Pulmonary artery endothelial cell (primary cell): ENCODE measurements around the gene PMVK. TPM values are rescaled to one million over a fixed set of nuclear protein-coding genes. Genes with fewer than 3 reads are reported as not detected.
"Not testable (repeated sequence)": the region's sequence is repeated elsewhere in the genome, so short reads cannot be mapped to it uniquely, and the experiment has no call there.

Experiments
- DNase-seq: peaks from one replicate; pipeline ENCODE4 v3.0.0-alpha.2; 2011; ENCODE audit warnings: low read depth, low spot score
- total RNA-seq: library from RNA; depleted of rRNA; stranded (reverse); fragments of >200 nt; gene quantifications from 2 replicates; pipeline ENCODE4 v1.2.3, GENCODE V29; 2014

The PMVK gene
- 13.9 and 17.6 TPM in 2 replicates for total RNA-seq

DNA sequence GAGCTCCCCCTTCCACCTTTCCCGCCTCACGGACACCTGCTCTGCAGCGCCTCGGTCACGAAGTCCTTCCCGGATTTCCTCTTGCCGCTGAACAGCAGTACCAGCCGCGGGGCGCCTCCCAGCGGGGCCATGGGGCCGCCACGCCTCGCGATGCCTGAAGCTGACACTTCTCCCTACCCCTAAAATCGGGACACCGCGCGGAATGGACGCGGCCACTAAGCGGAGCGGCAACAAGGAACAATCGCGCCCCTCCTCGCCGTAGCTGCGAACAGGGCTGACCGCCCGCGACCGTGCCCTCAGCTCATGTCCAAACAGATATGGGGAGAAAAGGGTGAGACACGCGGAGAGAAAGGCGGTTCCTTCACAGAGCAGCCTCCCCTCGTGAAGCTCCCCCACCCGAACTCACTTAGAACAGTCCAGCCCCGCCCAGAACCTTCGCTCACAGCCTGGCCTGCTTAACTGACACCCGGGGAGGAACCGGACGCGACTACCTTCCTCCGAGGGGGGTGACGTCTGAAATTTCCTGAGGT, at the start of gene PMVK:
PMVK (minus strand) TSS at position 165 of the 530 bp plus-strand sequence; CDS start at position 131, 34 bp downstream.
- DNase-seq: peak; percentile 89

DNA sequence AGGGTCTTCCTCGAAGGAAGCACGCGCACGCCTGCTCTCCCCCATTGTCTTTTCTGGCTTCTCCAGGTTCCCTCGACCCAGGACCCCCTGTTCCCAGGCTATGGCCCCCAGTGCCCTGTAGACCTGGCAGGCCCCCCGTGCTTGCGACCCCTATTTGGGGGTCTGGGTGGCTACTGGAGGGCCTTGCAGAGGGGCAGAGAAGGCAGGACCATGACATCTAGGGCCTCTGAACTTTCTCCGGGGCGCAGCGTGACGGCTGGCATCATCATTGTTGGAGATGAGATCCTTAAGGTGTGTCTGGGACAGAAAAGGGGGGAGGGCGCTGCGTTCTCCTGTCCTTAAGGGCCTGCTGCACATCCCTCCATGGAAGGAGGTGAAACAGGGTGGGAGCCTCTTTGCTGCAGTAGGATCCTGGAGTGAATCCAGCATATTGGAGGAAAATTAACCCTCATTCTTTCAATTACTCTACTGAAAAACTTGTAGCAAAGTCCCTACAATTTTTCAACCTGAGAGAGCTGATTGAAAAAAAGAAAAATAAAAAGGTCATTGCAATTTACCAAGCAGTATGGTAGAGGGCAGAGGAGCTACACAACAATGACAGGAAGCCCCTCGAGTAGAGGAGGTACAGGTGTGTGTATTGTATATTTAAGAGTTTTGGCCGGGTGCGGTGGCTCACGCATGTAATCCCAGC, 47.4 kb upstream of the PMVK start:
- DNase-seq: no peak

DNA sequence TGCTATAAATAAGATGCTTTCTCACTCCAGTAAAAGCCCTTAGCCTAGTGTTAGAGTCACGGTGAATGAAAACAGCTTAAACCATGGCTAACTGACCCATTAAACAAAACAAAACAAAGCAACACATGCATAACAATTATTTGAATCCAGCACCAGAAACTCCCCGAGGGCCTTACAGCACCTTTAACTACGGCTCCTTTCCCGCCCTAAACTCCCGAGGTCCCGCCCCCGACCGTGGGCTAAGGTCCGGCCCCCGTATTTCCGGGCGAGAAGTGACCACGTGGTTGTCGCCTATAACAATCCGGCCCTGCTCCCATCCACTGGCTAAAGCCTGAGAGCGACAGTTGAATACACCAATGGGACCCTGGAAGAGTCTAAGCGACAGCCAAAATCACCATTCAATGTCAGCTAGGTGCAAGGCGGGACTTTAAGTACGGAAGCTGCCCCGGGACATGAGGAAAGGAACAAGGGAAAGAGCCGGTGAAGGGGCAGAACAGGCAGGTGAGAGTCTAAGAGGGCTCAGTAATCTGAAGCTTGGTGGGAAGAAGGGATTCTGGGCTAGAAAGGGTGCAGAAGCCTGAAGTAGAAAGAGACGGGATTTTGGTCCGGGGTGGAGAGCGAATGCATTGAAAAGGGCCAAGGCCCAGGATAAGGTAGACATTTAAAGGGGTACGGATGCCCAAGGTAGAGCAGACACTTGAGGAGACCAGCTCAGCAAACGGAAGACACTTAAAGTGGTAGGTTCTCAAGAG, 46.6 kb upstream of the PMVK start, which contains the start of gene FLAD1:
FLAD1 (plus strand) TSS at position 448 of the 752 bp plus-strand sequence. CDS start 351 bp downstream, outside the sequence.
- DNase-seq: peak; percentile 99

DNA sequence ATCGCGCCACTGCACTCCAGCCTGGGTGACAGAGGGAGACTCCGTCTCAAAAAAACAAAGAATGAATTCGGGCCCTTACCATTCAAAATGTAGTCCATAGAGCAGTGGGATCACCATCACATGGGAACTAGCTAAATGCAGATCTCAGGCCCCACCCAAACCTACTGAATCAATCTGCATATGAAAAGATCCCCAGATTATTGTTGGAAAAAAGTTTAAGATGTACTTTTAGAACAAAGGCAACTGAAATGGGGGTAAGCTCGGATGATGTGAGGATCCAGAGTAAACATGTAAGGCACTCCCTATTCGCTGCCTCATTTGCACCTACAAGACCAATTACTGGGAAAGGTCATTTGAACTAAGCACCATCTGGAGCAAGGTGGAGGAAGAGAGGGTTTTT, 45.8 kb upstream of the PMVK start:
- DNase-seq: no peak

DNA sequence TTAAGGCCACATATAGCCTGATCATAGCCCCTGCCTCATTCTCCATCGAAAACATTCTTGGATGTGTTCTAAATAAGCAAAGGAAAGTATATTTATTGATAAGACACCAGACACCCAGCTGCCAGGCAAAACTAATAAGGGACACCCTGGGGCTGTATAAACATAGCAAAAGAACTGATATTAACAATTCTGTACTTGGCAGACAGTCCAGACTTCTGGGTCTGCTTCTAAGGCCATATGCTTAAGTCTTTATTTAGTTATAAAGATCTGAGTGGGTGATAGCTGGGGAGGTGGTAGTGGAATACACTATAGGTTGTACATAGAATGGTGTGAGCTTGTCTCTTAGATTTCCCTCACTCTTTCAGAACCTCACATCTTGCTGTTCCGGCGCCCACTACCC, 41.8 kb upstream of the PMVK start:
- no peak for DNase-seq

DNA sequence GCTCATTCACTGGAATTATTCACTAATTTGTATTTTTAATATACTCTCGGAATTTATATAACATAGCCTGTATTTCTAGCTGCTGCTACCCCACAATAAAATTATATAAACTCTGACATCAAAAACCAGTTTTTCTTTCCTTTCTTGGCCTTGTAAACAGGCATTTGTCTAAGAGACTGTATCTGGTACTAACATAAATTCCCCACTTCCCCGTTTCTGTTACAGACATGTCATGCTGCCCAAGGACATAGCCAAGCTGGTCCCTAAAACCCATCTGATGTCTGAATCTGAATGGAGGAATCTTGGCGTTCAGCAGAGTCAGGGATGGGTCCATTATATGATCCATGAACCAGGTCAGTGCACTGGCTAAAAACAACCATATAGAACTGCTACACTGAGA, 41.2 kb upstream of the PMVK start:
- DNase-seq: not testable (repeated sequence)

DNA sequence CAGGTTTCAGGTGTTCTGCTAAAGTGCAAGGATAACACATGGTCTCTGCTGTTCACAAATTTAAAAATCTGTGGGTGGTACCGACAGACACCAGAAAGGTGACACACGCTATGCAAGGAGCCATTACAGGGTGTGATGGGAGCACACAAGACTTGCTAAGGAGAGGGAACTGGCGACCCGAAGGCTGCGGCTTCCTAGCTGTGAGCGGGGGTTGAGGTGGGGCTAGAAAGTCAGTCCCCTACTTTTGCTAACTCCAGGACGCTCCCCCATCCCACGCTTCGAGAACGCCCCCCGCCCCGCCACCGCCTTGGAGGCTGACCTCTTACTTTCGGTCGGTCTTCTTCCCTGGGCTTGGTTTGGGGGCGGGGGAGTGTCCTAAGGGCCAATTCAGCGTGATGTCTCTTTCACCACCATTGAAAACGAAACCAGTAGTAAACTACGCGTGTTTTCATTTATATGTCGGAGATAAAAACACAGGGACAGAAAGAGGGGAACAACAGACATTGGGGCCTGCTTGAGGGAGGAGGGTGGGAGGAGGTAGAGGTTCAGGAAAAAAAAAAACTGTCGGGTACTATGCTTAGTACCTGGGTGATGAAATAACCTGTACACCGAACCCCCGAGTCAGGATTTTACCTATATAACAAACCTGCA, 39.0 kb upstream of the PMVK start:
- no peak for DNase-seq

DNA sequence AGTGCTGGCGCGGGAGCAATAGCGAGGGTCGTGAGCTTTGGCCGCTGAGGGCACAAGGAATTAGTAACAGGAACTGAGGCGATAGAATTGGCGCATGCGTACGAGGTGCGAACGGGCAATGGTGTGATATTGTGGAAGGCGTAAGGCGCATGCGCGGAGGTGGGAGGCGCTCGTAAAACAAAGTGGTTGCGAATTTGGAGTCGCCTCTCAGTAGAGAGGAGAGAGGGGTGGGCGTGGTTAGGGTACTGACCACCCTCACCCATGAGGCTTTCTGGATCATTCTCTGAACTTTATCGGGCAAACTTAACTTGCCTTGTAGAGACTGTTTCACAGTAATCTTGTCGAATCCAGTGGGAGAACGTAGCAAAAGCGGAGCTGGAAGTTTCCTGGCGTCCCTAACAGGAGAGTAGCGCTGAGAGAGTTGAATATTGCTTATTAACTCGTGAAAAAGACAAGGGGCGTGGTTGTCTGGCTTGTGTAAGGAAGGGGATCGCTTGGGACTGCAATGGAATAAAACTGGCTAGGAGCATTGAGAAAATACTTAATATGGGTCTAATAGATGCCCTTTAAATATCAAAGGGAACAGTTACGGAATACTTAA, 38.4 kb upstream of the PMVK start:
- DNase-seq: peak; percentile 76

DNA sequence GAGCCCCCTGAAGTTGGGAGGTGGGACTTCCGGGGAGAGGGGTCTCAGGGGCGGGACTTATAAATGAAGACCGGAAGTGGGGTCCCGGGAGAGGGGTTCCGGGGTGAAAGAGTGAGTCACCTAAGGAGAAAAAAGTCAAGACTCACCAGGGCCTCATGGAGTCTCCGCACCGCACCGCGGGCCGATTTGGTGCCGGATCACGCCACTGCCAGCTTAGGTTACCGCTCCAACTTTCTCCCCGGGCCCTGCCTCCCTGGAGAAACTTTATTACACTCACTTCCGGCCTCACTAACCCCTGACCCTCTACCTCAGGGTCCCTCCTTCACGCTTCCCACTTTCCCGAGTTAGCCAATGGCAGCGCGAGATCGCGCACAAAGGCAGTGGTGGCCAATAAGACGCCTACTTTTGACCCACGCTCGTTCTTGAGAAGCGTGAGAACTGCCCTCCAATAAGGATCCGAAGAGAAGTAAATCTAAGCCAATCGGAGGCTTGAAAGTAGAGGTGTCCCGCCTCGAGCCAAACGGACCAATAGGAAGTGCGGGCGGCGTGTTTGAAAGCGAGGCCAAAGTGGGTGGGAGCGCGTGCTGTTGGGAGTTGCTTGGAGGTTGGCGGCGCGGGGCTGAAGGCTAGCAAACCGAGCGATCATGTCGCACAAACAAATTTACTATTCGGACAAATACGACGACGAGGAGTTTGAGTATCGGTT, 37.7 kb upstream of the PMVK start, which contains the start of gene CKS1B:
CKS1B (plus strand) TSS at position 580 of the 706 bp plus-strand sequence; CDS start at position 645, 65 bp downstream.
- DNase-seq: peak; percentile 99

DNA sequence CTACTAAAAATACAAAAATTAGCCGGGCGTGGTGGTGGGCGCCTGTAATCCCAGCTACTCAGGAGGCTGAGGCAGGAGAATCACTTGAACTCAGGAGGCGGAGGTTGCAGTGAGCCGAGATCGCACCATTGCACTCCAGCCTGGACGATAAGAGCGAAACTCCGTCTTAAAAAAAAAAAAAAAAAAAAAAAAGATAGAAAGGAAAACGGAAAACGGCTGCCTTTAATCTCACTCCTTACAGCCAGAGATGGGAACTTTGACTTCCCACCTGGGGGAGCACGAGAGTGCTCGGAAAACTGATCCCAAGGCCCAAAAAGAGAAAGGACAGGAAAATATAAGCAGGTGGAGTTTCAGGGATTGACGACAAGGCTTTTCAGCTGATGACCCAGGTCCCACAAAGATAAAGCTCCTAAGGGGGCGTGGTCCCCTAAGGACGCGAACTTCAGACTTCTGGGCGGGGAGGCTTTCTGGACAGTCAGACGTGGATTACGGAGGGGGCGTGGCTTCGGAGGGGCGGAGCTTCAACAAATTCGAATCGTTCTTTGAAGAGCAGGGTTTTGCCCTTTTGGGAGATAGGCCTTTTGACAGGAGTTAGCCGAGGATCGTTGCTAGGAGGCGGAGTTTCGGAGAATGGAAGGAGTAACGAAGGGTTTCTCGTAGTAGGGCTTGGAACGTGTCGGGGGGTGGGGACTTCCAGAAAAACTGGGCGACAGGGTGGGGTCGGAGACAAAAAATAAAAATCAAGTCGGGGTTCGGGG, 37.0 kb upstream of the PMVK start:
- peak; percentile 96 for DNase-seq

DNA sequence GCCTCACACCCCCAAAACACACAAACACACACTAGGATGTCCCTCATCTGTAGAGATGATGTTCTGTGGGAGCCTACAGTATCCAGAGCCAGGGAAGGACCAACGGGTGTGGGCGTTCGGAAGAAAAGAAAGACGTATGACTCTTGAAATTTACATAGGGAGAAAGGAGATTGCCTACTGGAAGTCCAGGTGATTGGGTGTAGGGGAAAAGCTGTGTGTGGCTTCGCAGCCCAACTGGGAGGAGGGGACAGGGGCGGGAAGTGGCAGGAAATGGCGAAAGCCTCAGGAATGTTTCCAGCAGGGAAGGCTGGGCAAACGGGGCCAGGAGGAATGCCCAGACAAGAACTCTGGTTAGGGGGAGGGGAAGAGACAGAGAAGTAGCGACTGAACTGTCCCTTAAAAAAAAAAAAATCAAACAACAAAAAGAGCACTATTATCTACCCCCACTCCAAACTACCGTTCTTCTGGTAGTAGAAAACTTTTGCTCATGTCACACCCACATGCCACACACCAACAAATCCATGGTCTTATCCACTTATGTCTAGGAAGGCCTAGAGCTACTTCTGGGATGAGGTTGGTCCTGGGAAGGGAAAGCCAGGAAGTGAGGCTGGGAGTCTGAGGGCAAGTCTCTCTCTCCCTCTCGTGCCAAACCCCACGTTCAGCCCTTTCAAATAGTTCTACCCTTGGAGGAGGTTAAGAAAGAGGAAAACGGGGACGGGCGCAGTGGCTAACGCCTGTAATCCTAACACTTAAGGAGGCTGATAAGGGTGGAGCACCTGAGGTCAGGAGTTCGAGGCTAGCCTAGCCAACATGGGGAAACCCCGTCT, 36.2 kb upstream of the PMVK start:
- DNase-seq: peak; percentile 92

DNA sequence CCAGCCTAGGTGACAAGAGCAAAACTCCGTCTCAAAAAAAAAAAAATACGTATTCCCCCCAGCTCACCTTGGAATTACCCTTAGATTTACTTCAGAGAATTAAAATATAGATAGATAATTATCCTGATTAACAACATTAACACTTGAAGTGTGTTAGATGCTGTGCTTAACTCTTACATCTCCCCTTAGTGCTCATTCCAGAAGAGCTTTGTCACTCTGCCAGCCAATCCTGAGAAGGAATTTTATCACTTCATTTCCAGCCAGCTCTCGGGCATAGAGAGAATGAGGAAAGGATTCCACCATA, 35.6 kb upstream of the PMVK start:
- DNase-seq: peak; percentile 47

DNA sequence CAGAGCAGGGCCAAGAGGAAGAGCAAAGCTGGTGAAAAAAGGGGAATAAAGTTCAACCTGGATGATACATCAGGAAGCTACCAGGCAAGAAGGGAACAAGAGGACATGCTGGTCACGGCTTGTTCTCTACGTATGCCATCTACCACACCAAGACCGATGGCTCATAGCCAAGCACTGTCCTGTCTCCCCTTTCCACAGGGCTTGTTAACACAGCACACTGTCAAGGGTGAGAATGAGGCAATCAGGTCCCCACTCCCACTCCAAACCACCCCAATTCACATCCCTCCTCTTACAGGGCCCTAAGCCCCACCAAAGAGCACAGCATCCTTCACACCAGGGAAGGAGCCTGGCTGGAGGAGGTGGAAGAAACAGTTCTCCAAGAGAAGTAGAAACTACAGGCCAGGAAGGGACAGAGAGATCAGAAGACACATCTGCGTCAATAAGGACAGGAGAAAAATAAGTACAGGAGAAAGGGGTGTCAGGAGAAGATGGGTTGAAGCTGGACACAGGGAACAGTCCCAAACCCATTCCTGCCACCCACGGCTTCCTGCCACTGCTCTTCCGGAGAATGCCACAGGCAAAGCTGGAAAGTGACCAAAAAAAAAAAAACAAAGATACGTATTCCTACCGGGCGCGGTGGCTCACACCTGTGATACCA, 35.0 kb upstream of the PMVK start:
- no peak for DNase-seq

DNA sequence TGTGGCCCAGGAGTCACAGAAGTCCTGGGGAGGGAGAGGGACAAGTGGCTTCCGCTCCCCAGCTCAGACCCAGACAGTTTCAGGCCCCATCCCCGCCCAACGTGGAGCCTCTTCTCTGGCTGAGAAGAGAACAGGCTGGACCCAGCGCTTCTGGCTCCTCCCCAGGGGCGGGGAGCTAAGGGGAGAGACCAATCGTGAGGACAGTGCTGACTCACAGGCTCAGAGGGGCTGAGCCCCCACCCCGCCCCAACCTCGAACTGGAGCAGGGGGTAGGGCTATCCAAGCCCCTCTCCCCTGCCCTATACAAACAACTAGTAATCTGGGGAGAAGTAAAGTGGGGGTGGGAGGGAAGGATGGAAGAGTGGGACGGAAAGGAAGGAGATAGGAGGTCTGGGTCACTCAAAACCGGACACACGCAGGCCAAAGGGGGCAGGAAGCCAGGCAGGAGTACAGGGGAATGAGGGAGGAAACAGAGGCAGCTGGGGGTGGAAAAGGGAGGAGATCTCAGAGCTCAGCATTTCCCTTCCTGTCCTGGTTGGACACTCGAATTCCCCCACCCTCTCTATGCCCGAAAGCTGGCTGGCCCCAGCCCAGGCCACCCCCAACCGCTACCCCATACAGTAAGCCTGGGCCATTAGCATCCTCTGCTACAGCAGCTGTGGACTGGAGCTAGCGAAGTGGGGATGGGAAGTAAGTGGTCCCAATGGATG, 34.3 kb upstream of the PMVK start, which contains the start of gene SHC1:
SHC1 (minus strand) TSS at position 117 of the 710 bp plus-strand sequence. CDS start 221 bp downstream, outside the sequence.
- peak; percentile 74 for DNase-seq

DNA sequence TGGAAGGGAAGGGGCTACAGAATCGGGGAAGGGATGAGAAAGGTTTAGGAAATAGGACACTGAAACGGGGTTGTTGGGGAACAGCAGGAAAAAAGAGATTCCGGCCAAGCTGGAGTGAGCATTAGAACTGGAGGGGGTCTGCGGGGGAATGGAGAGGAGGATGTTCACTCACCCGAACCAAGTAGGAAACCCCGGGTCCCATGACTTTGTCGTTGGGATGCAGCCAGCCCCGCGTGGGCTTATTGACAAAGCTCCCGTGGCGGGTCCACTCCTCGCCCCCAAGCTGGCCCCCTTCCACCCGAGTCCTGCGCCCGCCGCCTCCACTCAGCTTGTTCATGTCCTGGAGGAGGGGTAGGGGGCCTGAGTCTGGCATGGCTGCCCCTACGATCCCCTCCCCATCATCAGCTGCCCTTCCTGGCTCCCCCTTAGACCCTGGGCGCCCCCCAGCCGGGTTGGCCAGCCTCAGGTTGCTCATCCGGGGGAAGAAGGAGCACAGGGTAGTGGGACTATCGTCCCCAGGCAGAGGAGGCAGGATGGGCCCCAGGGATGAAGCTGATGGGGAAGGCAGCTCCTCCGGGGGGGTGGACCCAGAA, 33.4 kb upstream of the PMVK start:
- no peak for DNase-seq

DNA sequence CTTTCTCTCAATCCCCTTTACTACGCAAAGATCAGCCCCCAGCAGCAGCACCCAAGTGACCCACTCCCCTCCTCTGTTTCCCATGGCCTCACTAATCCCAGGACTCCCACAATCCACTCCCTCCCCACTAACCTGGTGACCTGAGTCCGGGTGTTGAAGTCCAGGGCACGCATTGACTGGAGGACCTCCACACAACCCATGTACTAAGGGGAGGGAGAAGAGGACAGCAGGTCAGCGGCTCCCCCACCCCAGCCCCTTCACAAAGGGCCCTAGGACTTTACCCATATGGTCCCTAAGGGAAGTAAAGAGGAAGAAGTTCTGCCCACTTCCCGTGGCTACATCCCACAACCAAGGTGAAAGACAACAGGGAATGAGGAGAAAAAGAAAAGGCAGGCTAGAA, 32.7 kb upstream of the PMVK start:
- no peak for DNase-seq

DNA sequence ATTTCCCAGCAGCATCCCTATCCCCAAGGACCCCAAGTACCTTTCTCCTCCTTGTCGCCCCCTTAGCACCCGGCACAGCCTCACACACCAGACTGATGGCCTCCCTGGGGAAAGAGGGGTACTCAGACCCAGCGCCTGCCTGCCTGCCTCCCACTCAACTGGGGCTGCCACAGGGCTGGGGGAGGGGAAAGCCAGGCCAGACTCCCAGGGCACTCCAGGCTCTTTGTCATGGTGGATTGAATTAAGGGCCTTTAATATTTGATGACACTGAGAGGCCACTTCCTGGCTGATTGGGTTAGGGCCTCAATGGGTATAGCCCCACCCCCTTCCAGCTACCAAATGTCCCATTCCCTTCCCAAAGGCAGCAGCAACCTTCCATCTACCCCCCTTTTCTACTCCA, 32.2 kb upstream of the PMVK start:
- no peak for DNase-seq
